ENCODE measurements around the gene ACTR5.

Gene ACTR5

DNA sequence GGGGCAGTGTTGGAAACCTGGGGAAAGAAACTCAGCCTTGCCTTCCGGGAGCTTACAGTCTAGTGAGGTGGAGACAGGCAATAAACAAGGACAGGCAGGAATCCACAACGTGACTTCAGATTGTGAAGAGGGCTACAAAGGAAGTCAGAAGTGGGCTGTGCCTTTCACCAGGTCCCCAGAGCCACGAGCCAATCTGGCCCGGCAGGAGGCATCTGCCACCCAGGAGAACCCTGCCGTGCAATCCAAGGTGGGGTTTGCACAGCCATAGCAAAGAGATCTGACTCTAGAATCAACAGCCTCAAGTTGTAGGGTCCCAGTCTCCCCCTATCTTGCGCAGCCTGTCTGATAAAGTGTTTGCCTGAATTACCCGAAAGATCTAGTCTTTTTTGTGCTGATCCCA, 18.5 kb upstream of the ACTR5 start:
- no peak for DNase-seq (ENCODE audit: extremely low read depth, insufficient read length)
- peaks cover 13% of the 10 kb centered on the region for H3K27me3 ChIP-seq (replicated peaks; ENCODE audit: control insufficient read depth, insufficient read depth, low read length)
- TF ChIP-seq, protein P1, sequence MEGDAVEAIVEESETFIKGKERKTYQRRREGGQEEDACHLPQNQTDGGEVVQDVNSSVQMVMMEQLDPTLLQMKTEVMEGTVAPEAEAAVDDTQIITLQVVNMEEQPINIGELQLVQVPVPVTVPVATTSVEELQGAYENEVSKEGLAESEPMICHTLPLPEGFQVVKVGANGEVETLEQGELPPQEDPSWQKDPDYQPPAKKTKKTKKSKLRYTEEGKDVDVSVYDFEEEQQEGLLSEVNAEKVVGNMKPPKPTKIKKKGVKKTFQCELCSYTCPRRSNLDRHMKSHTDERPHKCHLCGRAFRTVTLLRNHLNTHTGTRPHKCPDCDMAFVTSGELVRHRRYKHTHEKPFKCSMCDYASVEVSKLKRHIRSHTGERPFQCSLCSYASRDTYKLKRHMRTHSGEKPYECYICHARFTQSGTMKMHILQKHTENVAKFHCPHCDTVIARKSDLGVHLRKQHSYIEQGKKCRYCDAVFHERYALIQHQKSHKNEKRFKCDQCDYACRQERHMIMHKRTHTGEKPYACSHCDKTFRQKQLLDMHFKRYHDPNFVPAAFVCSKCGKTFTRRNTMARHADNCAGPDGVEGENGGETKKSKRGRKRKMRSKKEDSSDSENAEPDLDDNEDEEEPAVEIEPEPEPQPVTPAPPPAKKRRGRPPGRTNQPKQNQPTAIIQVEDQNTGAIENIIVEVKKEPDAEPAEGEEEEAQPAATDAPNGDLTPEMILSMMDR (IDR thresholded peaks at IDR 0.05; ENCODE audit: insufficient read depth, low read length, poor library complexity, severe bottlenecking), result no peak
- no peaks in the 10 kb centered on the region for H3K36me3 ChIP-seq (ENCODE audit: control insufficient read depth, insufficient read depth, low read length)
- no peak overlapping the region for H3K4me3 ChIP-seq (replicated peaks; ENCODE audit: low read depth, low read length)

DNA sequence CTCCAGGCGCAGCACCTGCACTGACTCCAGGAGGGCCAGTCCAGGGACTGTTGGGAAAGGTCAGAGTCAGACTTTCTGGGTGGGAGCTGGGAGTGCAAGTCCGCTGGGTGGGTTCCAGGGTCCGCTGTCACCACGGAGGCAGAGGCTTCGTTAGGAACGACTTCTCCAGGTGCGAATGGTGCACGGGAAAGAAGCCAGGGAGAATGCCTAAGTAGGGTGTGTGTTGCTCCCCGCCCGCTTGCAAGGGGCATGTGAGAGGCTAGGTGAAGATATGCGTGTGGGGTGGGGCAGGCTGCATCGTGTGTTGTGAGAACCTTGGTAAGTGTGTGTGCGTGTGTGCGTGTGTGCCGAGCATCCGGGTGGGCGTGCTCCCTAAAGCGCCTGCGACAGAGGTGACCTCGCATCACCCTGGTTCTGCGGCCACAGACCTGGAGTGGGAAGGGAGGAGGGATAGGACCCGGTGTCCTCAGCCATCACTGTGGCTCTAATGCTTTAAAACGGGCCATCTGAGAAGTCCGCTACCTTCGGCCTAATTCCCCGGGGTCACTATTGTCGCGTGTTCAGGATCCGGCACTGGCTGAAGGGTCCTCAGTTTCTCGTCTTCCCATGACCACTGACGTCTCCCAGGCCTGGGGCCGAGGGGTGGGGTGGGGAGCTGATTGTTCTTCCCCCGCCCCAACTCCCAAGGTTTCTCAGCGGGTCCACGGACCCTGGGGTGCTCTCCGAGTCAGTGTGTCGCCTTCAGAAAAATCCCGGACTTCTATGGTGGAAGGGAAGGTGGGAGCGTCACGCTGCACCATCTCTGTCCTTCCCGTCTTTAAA, 17.9 kb upstream of the ACTR5 start:
- Histone ChIP-seq H3K36me3 (ENCODE audit: control insufficient read depth, insufficient read depth, low read length) (no peaks in the 10 kb centered on the region), H3K27me3 (replicated peaks; ENCODE audit: control insufficient read depth, insufficient read depth, low read length) (peaks cover 12% of the 10 kb centered on the region), H3K4me3 (replicated peaks; ENCODE audit: low read depth, low read length) (no peak overlapping the region)
- TF ChIP-seq, protein P1 (IDR thresholded peaks at IDR 0.05; ENCODE audit: insufficient read depth, low read length, poor library complexity, severe bottlenecking), result no peak
- DNase-seq (ENCODE audit: extremely low read depth, insufficient read length), result peak; percentile 45

DNA sequence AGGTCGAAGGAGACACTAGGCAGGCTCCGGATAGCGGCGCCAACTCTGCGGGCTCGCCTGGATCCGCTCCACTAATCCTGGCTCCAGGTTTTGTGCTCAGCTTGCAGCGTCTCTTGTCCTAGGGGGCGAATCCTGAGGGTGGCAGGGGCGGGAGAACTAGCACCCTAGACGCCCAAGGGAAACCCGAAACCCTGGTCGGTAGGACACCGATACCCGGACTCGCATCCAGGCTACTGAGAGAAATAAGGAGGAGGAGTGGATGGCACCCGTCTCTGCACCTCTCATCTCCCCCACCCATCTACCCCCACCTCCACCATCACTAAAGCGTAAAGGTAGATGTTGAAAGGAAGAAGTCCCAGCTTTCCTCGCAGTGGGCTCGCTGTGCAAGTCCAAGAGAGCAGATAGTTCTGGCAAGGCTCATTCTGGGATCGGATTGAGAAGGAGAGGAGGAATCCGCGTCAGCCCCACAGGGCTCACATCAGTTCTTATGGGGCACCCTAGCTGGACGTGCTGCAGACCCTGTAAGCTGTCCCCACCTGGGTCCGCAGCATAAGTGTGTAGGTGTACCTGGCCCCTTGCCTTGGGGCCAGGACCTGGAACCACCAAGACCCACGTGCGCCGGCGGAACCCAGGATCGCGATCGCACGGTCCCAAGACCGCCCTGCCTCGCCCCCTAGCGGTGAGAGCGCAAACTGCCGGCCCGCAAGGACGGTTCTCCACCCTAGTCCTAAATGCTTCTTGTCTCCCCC, 17.1 kb upstream of the ACTR5 start:
- H3K4me3 ChIP-seq (replicated peaks; ENCODE audit: low read depth, low read length), result peak overlapping the region; percentile 28; the same call in 1 of the 2 replicates
- peak; percentile 77 for DNase-seq (ENCODE audit: extremely low read depth, insufficient read length)
- H3K36me3 ChIP-seq (ENCODE audit: control insufficient read depth, insufficient read depth, low read length), result no peaks in the 10 kb centered on the region
- H3K27me3 ChIP-seq (replicated peaks; ENCODE audit: control insufficient read depth, insufficient read depth, low read length), result peaks cover 8% of the 10 kb centered on the region
- TF ChIP-seq, protein P1 (IDR thresholded peaks at IDR 0.05; ENCODE audit: insufficient read depth, low read length, poor library complexity, severe bottlenecking), result peak; percentile 99

DNA sequence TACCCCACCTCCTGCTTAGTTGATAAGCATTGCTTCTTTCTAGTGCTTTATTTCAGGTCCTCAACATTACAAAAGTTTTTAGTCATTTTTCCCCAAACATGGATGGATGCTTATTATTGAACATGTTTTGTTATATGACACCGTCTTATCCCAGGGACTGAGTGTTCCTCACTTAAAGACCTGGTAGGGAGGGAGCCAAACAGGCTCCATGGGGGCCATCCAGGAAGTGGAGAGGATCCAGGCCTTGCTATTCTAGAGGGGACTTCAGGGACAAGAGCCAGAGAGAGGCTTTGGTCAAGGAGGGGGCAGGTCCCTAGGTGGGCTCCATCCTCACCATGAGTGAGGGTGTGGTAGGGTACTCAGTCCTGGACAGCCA, 16.5 kb upstream of the ACTR5 start:
- DNase-seq (ENCODE audit: extremely low read depth, insufficient read length), result no peak
- no peaks in the 10 kb centered on the region for H3K36me3 ChIP-seq (ENCODE audit: control insufficient read depth, insufficient read depth, low read length)
- H3K27me3 ChIP-seq (replicated peaks; ENCODE audit: control insufficient read depth, insufficient read depth, low read length), result peaks cover 8% of the 10 kb centered on the region
- H3K4me3 ChIP-seq (replicated peaks; ENCODE audit: low read depth, low read length), result no peak overlapping the region
- TF ChIP-seq, protein P1 (IDR thresholded peaks at IDR 0.05; ENCODE audit: insufficient read depth, low read length, poor library complexity, severe bottlenecking), result no peak

DNA sequence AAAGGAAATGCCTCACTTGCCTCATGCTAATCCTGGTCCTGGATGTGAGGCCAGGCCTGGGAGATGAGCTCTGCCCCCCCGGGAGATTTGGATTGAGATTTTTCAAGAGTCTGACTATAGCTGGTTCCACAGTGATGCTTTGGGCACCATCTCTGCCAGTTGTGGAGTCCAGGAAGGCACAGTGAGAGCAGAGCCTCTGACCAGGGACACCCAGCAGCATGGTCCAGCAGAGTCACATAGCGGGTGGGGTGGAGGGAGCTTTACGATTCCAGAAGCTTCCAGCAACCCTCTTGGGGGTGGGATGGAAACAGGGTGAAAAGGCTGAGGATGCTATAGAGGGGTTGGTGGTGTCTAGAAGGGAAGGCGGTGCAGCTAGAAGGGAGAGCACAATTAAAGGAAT, 15.3 kb upstream of the ACTR5 start:
- TF ChIP-seq, protein P1 (IDR thresholded peaks at IDR 0.05; ENCODE audit: insufficient read depth, low read length, poor library complexity, severe bottlenecking), result no peak
- no peaks in the 10 kb centered on the region for H3K36me3 ChIP-seq (ENCODE audit: control insufficient read depth, insufficient read depth, low read length)
- no peak for DNase-seq (ENCODE audit: extremely low read depth, insufficient read length)
- peaks cover 8% of the 10 kb centered on the region for H3K27me3 ChIP-seq (replicated peaks; ENCODE audit: control insufficient read depth, insufficient read depth, low read length)
- H3K4me3 ChIP-seq (replicated peaks; ENCODE audit: low read depth, low read length), result no peak overlapping the region
